SU-DHL-6 (cell line): ENCODE data around the gene ITGB1.

Source experiments
- H2AFZ ChIP-seq: fragments of 200-600 bp; sonication (generic); 2 replicates; pipeline ENCODE4 v1.6.1; 2014; ENCODE audit warnings: low read depth, mild to moderate bottlenecking, moderate library complexity, mixed read lengths, antibody characterized with exemption, low read length; ENCODE audit not compliant: severe bottlenecking
- H3F3A ChIP-seq: fragments of 200-600 bp; shearing (Covaris generic); 2 replicates; pipeline ENCODE4 v1.6.0; 2016; ENCODE audit warnings: antibody characterized with exemption, mild to moderate bottlenecking; ENCODE audit not compliant: insufficient read depth
- H3K27ac ChIP-seq: fragments of 200-600 bp; sonication (generic); 2 replicates; pipeline ENCODE4 v1.5.1; 2016; ENCODE audit warnings: low read depth, mild to moderate bottlenecking, low read length, moderate library complexity, mixed read lengths
- H3K27me3 ChIP-seq: fragments of 200-600 bp; sonication (generic), shearing (Covaris generic); 2 replicates; pipeline ENCODE4 v1.6.0; 2014; ENCODE audit warnings: mild to moderate bottlenecking, low read length
- H3K36me3 ChIP-seq: fragments of 200-600 bp; sonication (generic); 2 replicates; pipeline ENCODE4 v1.6.1; 2014; ENCODE audit warnings: mild to moderate bottlenecking, low read length, mixed read lengths
- H3K4me2 ChIP-seq: fragments of 300-600, 200-600 bp; shearing (Covaris generic), sonication (generic); 2 replicates; pipeline ENCODE4 v1.6.0; 2014; ENCODE audit warnings: low read length, low read depth, mild to moderate bottlenecking; ENCODE audit not compliant: poor library complexity, severe bottlenecking
- H3K4me3 ChIP-seq: fragments of 200-600 bp; sonication (generic); 2 replicates; pipeline ENCODE4 v1.5.1; 2014; ENCODE audit warnings: antibody characterized with exemption, low read length, mild to moderate bottlenecking, mixed read lengths; ENCODE audit not compliant: insufficient read depth, poor library complexity, severe bottlenecking
- H3K79me2 ChIP-seq: fragments of 200-600 bp; sonication (generic); 2 replicates; pipeline ENCODE4 v1.6.1; 2014; ENCODE audit warnings: mild to moderate bottlenecking, low read length, moderate library complexity; ENCODE audit not compliant: insufficient read depth
- H3K9ac ChIP-seq: fragments of 200-600 bp; sonication (generic); 2 replicates; pipeline ENCODE4 v1.7.0; 2014; ENCODE audit warnings: mild to moderate bottlenecking, low read length
- H3K9me2 ChIP-seq: fragments of 200-600 bp; sonication (generic); replicated peaks from 2 replicates; pipeline ENCODE4 v1.6.1; 2014; ENCODE audit warnings: low read length; ENCODE audit not compliant: insufficient read depth
- H3K9me3 ChIP-seq: fragments of 200-600 bp; sonication (generic); 2 replicates; pipeline ENCODE4 v1.6.1; 2014; ENCODE audit warnings: low read length, mixed read lengths; ENCODE audit not compliant: insufficient read depth
- H4K20me1 ChIP-seq: fragments of 200-600 bp; sonication (generic); 2 replicates; pipeline ENCODE4 v1.6.1; 2014; ENCODE audit warnings: low read depth, mild to moderate bottlenecking, antibody characterized with exemption, low read length, moderate library complexity, mixed read lengths
- CTCF ChIP-seq: fragments of 200-600 bp; sonication (generic); IDR thresholded peaks from one replicate; pipeline ENCODE4 v1.5.1; 2017; ENCODE audit warnings: antibody characterized with exemption, mild to moderate bottlenecking, low read length, moderate library complexity; ENCODE audit not compliant: insufficient read depth, poor library complexity, severe bottlenecking
- EZH2phosphoT487 ChIP-seq: fragments of 200-600 bp; sonication (generic), shearing (Covaris generic); conservative IDR thresholded peaks from 2 replicates; pipeline ENCODE4 v1.6.1; 2018; ENCODE audit warnings: mild to moderate bottlenecking, antibody characterized with exemption, low read length, moderate library complexity, mixed read lengths

Gene ITGB1

GRCh38 chr10:32941357-32941756 lies 16.7 kb downstream of the ITGB1 start:
- no peaks in the 10 kb centered on the region for H3K27me3 ChIP-seq
- no peak for TF ChIP-seq EZH2phosphoT487
- no peak for TF ChIP-seq CTCF
- H3K9ac ChIP-seq: no peak overlapping the region
- no peaks in the 10 kb centered on the region for H3K36me3 ChIP-seq
- H3K27ac ChIP-seq: no peak overlapping the region
- no peaks in the 10 kb centered on the region for H3F3A ChIP-seq
- no peaks in the 10 kb centered on the region for H4K20me1 ChIP-seq
- H2AFZ ChIP-seq: no peak overlapping the region
- no peak overlapping the region for H3K4me2 ChIP-seq
- no peaks in the 10 kb centered on the region for H3K9me2 ChIP-seq
- H3K79me2 ChIP-seq: peaks cover 4% of the 10 kb centered on the region; the same call in 1 of the 2 replicates
- no peaks in the 10 kb centered on the region for H3K9me3 ChIP-seq
- H3K4me3 ChIP-seq: no peak overlapping the region

GRCh38 chr10:32940321-32941301 lies 17.4 kb downstream of the ITGB1 start:
- Histone ChIP-seq H3K27ac (no peak overlapping the region), H3K4me2 (no peak overlapping the region), H4K20me1 (no peaks in the 10 kb centered on the region)

GRCh38 chr10:32939296-32940111 lies 18.5 kb downstream of the ITGB1 start:
- Histone ChIP-seq H2AFZ (no peak overlapping the region), H3K4me3 (no peak overlapping the region), H3K27me3 (no peaks in the 10 kb centered on the region), H3F3A (no peaks in the 10 kb centered on the region), H3K9me3 (no peaks in the 10 kb centered on the region), H3K9me2 (no peaks in the 10 kb centered on the region), H4K20me1 (no peaks in the 10 kb centered on the region), H3K9ac (no peak overlapping the region), H3K27ac (no peak overlapping the region), H3K79me2 (peaks cover 4% of the 10 kb centered on the region; the same call in 1 of the 2 replicates), H3K4me2 (no peak overlapping the region), H3K36me3 (no peaks in the 10 kb centered on the region)
- TF ChIP-seq CTCF: no peak
- no peak for TF ChIP-seq EZH2phosphoT487

More at GRCh38 chr10:32940321-32941301, 17.4 kb downstream of the ITGB1 start:
- Histone ChIP-seq H3K9me3 (no peaks in the 10 kb centered on the region), H3K27me3 (no peaks in the 10 kb centered on the region), H3K4me3 (no peak overlapping the region), H2AFZ (no peak overlapping the region), H3F3A (no peaks in the 10 kb centered on the region), H3K9me2 (no peaks in the 10 kb centered on the region), H3K36me3 (no peaks in the 10 kb centered on the region), H3K9ac (no peak overlapping the region), H3K79me2 (peaks cover 4% of the 10 kb centered on the region; the same call in 1 of the 2 replicates)
- TF ChIP-seq EZH2phosphoT487 (no peak), CTCF (no peak)
